Measurements from ENCODE around the gene INTS6. TPM values are rescaled to one million over a fixed set of nuclear protein-coding genes. Genes with fewer than 3 reads are reported as not detected.

The INTS6 gene
- total RNA-seq, 3 donors from 2014 or later: 44.7 to 61.0 (median 54.0) TPM

GRCh38 chr13:51318015-51318414, 134.8 kb downstream of the INTS6 start:
- Mint-ChIP-seq H3K27me3 (ENCODE audit: low read depth) (peaks cover 7% of the 10 kb centered on the region), H3K4me1 (ENCODE audit: low read depth) (no peaks in the 10 kb centered on the region), H3K4me3 (no peak overlapping the region), H3K36me3 (ENCODE audit: insufficient read depth) (no peaks in the 10 kb centered on the region), H3K9me3 (no peaks in the 10 kb centered on the region)
- ATAC-seq (no peak), DNase-seq (no peak)

- Mint-ChIP-seq H3K36me3 (ENCODE audit: insufficient read depth) (no peaks in the 10 kb centered on the region), H3K4me3 (no peak overlapping the region), H3K27me3 (ENCODE audit: low read depth) (peaks cover 8% of the 10 kb centered on the region), H3K4me1 (ENCODE audit: low read depth) (no peaks in the 10 kb centered on the region), H3K9me3 (no peaks in the 10 kb centered on the region)
- DNase-seq: no peak
- ATAC-seq: no peak
Observed at GRCh38 chr13:51317262-51317661, 135.6 kb downstream of the INTS6 start.

GRCh38 chr13:51313619-51314018, 139.2 kb downstream of the INTS6 start:
- no peaks in the 10 kb centered on the region for H3K9me3 Mint-ChIP-seq

GRCh38 chr13:51311957-51312520, 140.8 kb downstream of the INTS6 start:
- ATAC-seq (no peak), DNase-seq (no peak)
- no peaks in the 10 kb centered on the region for H3K9me3 Mint-ChIP-seq
- no peaks in the 10 kb centered on the region for H3K4me1 Mint-ChIP-seq (ENCODE audit: low read depth)
- H3K27me3 Mint-ChIP-seq (ENCODE audit: low read depth): peaks cover 14% of the 10 kb centered on the region
- no peaks in the 10 kb centered on the region for H3K36me3 Mint-ChIP-seq (ENCODE audit: insufficient read depth)
- no peak overlapping the region for H3K4me3 Mint-ChIP-seq

More at GRCh38 chr13:51313619-51314018, 139.2 kb downstream of the INTS6 start:
- ATAC-seq: no peak
- no peak for DNase-seq
- Mint-ChIP-seq H3K4me1 (ENCODE audit: low read depth) (no peaks in the 10 kb centered on the region), H3K27me3 (ENCODE audit: low read depth) (peaks cover 14% of the 10 kb centered on the region), H3K4me3 (no peak overlapping the region), H3K36me3 (ENCODE audit: insufficient read depth) (no peaks in the 10 kb centered on the region)

Other genes with a start within 250 kb of the INTS6 start
- under 1 TPM; 0.13 to 0.21 (median 0.14) TPM for gene FAM124A, start 230.6 kb downstream of the INTS6 start, total RNA-seq
- not detected for gene SERPINE3, start 113.3 kb downstream of the INTS6 start, total RNA-seq
- 1 to 10 TPM; 4.9 to 6.7 (median 6.3) TPM for gene WDFY2, start 131.4 kb upstream of the INTS6 start, total RNA-seq